Measurements from ENCODE around the gene P3H3. TPM values are rescaled to one million over a fixed set of nuclear protein-coding genes. Genes with fewer than 3 reads are reported as not detected.
"Not testable (repeated sequence)": the region's sequence is repeated elsewhere in the genome, so short reads cannot be mapped to it uniquely, and the experiment has no call there.

The P3H3 gene
- total RNA-seq, 2 donors from 2014 or later: 1.1 TPM; not detected in 1

GRCh38 chr12:6853626-6854025 lies 25.4 kb downstream of the P3H3 start:
- no peaks in the 10 kb centered on the region for H3K9me3 Mint-ChIP-seq
- H3K36me3 Mint-ChIP-seq (ENCODE audit: low read depth): peaks cover 67% of the 10 kb centered on the region
- no peaks in the 10 kb centered on the region for H3K27me3 Mint-ChIP-seq
- H3K4me1 Mint-ChIP-seq: peaks cover 20% of the 10 kb centered on the region
- ATAC-seq (replicated peaks): no peak
- peak overlapping the region; percentile 91 for H3K27ac Mint-ChIP-seq
- H3K4me3 Mint-ChIP-seq: peak overlapping the region; percentile 86

GRCh38 chr12:6854036-6854435 lies 25.8 kb downstream of the P3H3 start:
- Mint-ChIP-seq H3K27me3 (no peaks in the 10 kb centered on the region), H3K36me3 (ENCODE audit: low read depth) (peaks cover 70% of the 10 kb centered on the region), H3K4me3 (peak overlapping the region; percentile 86), H3K27ac (peak overlapping the region; percentile 91), H3K4me1 (peaks cover 20% of the 10 kb centered on the region), H3K9me3 (no peaks in the 10 kb centered on the region)
- no peak for ATAC-seq (replicated peaks)

- peaks cover 73% of the 10 kb centered on the region for H3K36me3 Mint-ChIP-seq (ENCODE audit: low read depth)
- no peak overlapping the region for H3K4me3 Mint-ChIP-seq
- H3K4me1 Mint-ChIP-seq: peaks cover 12% of the 10 kb centered on the region
- ATAC-seq (replicated peaks): no peak
- no peak overlapping the region for H3K27ac Mint-ChIP-seq
- H3K9me3 Mint-ChIP-seq: no peaks in the 10 kb centered on the region
- no peaks in the 10 kb centered on the region for H3K27me3 Mint-ChIP-seq
Observed at GRCh38 chr12:6855322-6855721, 27.1 kb downstream of the P3H3 start.

DNA sequence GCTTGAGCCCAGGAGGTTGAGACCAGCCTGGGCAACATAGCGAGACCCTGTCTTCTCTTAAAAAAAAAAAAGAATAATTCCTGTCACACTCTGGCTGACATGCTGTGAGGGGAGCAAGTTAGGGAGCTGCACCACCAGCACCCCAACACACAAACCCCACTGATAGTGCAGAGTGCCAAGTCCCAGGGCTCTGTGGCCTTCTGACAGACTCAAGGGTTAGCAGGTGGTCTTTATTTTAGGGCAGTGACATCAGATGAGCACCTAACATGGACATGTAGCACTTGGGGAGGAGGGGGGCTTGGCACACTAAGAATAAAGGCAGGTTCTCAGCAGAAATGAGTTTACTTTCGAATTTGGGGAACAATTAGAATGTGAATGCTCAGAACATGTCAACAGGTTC lies 30.6 kb downstream of the P3H3 start:
- no peaks in the 10 kb centered on the region for H3K9me3 Mint-ChIP-seq
- no peak overlapping the region for H3K4me3 Mint-ChIP-seq
- ATAC-seq (replicated peaks): no peak
- no peak overlapping the region for H3K27ac Mint-ChIP-seq
- no peaks in the 10 kb centered on the region for H3K27me3 Mint-ChIP-seq
- H3K36me3 Mint-ChIP-seq (ENCODE audit: low read depth): peaks cover 100% of the 10 kb centered on the region
- peaks cover 9% of the 10 kb centered on the region for H3K4me1 Mint-ChIP-seq

DNA sequence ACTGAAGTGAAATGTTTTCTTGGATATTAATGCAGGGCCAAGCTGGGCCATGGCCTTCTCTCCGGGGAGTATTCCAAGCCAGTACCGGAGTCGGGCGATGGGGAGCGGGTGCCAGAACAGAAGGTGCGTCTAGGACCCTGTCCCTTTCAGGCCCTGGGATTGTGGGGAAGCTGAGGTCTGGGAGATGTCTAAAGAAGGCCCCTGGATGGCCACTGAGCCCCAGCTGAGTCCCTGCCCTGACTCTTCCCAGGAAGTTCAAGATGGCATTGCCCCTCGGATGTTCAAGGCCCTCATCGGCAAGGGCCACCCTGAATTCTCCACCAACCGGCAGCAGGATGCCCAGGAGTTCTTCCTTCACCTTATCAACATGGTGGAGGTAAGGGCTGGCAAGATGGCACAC lies 31.9 kb downstream of the P3H3 start:
- Mint-ChIP-seq H3K4me3 (no peak overlapping the region), H3K9me3 (no peaks in the 10 kb centered on the region), H3K4me1 (peaks cover 4% of the 10 kb centered on the region), H3K27me3 (no peaks in the 10 kb centered on the region), H3K36me3 (ENCODE audit: low read depth) (peaks cover 98% of the 10 kb centered on the region), H3K27ac (no peak overlapping the region)
- ATAC-seq (replicated peaks): no peak

GRCh38 chr12:6860942-6861341 lies 32.7 kb downstream of the P3H3 start:
- H3K27ac Mint-ChIP-seq: peak overlapping the region; percentile 34
- peaks cover 98% of the 10 kb centered on the region for H3K36me3 Mint-ChIP-seq (ENCODE audit: low read depth)
- peaks cover 4% of the 10 kb centered on the region for H3K4me1 Mint-ChIP-seq
- no peak overlapping the region for H3K4me3 Mint-ChIP-seq
- ATAC-seq (replicated peaks): no peak
- no peaks in the 10 kb centered on the region for H3K9me3 Mint-ChIP-seq
- H3K27me3 Mint-ChIP-seq: no peaks in the 10 kb centered on the region

DNA sequence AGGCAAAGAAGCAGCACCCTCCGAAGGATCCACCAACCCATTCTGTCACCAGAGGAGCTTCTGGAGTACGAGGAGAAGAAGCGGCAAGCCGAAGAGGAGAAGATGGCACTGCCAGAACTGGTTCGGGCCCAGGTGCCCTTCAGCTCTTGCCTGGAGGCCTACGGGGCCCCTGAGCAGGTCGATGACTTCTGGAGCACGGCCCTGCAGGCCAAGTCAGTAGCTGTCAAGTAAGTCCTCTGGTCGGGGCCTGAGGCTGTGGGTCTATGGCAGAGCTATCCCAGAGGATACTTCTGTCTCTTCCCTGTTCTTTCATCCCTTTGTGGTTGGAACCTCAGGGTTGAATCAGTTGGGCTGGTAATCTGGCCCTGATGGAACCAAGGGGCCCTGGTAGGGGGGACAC lies 33.2 kb downstream of the P3H3 start:
- Mint-ChIP-seq H3K36me3 (ENCODE audit: low read depth) (peaks cover 97% of the 10 kb centered on the region), H3K27ac (peak overlapping the region; percentile 34), H3K4me3 (no peak overlapping the region), H3K9me3 (no peaks in the 10 kb centered on the region), H3K27me3 (no peaks in the 10 kb centered on the region), H3K4me1 (peaks cover 4% of the 10 kb centered on the region)
- no peak for ATAC-seq (replicated peaks)

DNA sequence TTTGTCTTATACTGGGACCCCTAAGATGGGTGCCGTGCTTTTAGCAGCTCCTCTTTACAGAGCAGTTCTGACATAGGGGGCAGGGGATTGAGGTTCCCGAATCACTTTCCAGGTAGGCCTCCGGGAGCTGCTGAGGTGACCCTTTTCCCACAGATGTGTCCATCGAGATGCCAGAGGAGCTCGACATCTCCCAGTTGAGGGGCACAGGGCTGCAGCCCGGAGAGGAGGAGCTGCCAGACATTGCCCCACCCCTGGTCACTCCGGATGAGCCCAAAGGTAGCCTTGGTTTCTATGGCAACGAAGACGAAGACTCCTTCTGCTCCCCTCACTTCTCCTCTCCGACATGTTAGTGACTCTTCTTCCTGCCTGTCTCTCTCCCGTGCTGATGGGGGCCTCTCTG lies 34.8 kb downstream of the P3H3 start:
- Mint-ChIP-seq H3K27me3 (no peaks in the 10 kb centered on the region), H3K27ac (peak overlapping the region; percentile 36), H3K9me3 (no peaks in the 10 kb centered on the region), H3K4me3 (no peak overlapping the region), H3K4me1 (peaks cover 4% of the 10 kb centered on the region), H3K36me3 (ENCODE audit: low read depth) (peaks cover 97% of the 10 kb centered on the region)
- no peak for ATAC-seq (replicated peaks)

DNA sequence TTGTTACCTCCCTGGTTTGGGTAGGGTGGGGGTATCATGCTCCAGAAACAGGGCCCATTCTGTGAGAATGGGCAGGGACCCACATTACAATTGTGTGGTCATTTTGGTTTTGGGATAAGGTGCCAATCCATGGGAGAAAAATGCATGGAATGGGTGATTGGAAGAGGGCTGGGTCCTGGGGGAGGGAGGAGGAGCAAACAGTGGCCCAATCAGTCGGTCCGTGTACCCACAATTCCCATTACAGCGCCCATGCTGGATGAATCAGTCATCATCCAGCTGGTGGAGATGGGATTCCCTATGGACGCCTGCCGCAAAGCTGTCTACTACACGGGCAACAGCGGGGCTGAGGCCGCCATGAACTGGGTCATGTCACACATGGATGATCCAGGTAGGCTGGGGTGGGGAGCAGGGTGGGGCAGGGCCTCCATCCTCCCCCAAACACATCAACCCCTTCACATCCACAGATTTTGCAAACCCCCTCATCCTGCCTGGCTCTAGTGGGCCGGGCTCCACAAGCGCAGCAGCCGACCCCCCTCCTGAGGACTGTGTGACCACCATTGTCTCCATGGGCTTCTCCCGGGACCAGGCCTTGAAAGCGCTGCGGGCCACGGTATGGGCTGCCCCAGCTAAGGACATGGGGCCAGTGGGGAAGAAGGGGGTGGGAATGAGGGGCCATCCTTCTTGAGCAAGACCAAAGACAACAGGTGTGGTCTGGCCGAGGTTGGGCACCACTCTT lies 35.5 kb downstream of the P3H3 start:
- H3K27me3 Mint-ChIP-seq: no peaks in the 10 kb centered on the region
- H3K9me3 Mint-ChIP-seq: no peaks in the 10 kb centered on the region
- no peak overlapping the region for H3K4me3 Mint-ChIP-seq
- peaks cover 6% of the 10 kb centered on the region for H3K4me1 Mint-ChIP-seq
- peaks cover 97% of the 10 kb centered on the region for H3K36me3 Mint-ChIP-seq (ENCODE audit: low read depth)
- peak overlapping the region; percentile 36 for H3K27ac Mint-ChIP-seq
- ATAC-seq (replicated peaks): no peak

- Mint-ChIP-seq H3K4me1 (peaks cover 17% of the 10 kb centered on the region), H3K27ac (peak overlapping the region; percentile 19), H3K4me3 (peak overlapping the region; percentile 94), H3K36me3 (ENCODE audit: low read depth) (peaks cover 97% of the 10 kb centered on the region)
- H3K9me3 Mint-ChIP-seq; ATAC-seq (replicated peaks); H3K27me3 Mint-ChIP-seq: not testable (repeated sequence)
Observed at GRCh38 chr12:6865307-6865706, 37.1 kb downstream of the P3H3 start.

DNA sequence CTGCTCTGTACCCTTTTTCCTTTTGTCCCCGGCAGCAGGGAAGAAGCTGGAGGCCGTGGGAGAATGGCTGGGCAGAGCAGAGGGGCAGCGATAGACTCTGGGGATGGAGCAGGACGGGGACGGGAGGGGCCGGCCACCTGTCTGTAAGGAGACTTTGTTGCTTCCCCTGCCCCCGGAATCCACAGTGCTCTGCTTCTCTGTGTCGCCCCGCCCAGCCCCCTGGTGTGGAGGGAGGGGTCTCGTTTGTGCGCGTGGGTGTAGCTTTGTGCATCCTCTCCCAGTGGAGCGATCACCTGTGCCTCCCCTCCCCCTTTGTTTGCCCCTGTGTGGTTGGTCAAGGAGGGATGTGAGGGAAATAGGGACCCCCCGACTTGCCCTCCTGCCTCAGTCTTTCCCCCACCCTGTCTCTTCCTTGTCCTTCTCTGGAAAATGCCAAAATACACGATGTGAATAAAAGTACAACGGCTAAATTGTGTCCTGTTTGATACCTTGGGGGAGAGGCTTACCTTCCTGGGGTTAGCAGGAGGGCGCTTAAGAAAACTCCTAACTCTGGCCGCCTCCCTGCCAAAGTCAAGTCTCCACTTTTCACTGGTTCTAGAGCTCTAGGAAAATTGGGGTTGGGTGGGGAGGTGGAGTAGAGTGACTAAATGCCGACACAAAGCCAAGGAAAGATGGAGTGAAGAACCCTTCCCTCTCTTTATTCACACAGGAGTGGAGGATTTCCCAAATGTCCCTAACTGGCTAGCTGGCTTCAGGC lies 38.1 kb downstream of the P3H3 start:
- no peak for ATAC-seq (replicated peaks)
- Mint-ChIP-seq H3K27ac (peak overlapping the region; percentile 96), H3K9me3 (no peaks in the 10 kb centered on the region), H3K27me3 (no peaks in the 10 kb centered on the region), H3K36me3 (ENCODE audit: low read depth) (peaks cover 97% of the 10 kb centered on the region), H3K4me1 (peaks cover 25% of the 10 kb centered on the region), H3K4me3 (peak overlapping the region; percentile 94)

DNA sequence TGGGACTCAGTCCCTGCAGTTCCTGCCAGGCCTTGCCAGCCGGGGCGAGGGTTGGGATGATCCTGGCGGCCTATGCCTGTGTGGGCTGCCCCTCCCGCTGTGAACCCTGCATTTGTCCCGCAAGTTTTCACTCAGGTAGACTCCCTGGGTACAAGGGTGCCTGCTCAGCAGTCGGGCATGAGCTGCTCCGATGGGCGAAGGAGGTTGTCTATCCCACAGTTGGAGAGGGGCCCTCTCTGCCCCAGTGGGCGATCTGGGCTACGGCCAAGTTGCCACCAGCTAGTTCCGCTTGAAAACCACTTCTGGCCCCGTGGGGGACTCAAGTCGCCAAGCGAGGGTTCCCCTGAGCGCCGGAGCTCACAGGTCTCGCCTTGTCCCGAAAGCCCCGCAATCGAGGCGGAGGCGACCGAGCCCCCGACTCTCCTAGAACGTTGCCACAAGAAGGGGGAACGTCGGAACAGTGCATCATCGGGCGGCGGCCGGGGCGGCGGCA lies 38.8 kb downstream of the P3H3 start:
- ATAC-seq (replicated peaks): peak; percentile 5
- Mint-ChIP-seq H3K27ac (peak overlapping the region; percentile 96), H3K36me3 (ENCODE audit: low read depth) (peaks cover 97% of the 10 kb centered on the region), H3K27me3 (no peaks in the 10 kb centered on the region), H3K4me1 (peaks cover 31% of the 10 kb centered on the region), H3K4me3 (peak overlapping the region; percentile 94), H3K9me3 (no peaks in the 10 kb centered on the region)

GRCh38 chr12:6867413-6868210 lies 39.4 kb downstream of the P3H3 start, which contains the start of gene TPI1:
Gene TPI1 (plus strand): TSS chr12:6867531. CDS start chr12:6867567, 36 bp downstream.
- H3K36me3 Mint-ChIP-seq (ENCODE audit: low read depth): peaks cover 97% of the 10 kb centered on the region
- H3K27ac Mint-ChIP-seq: peak within 1 kb of the TSS; percentile 96
- no peaks in the 10 kb centered on the region for H3K9me3 Mint-ChIP-seq
- ATAC-seq (replicated peaks): peak; percentile 74
- H3K4me3 Mint-ChIP-seq: peak within 1 kb of the TSS; percentile 94
- H3K4me1 Mint-ChIP-seq: peaks cover 37% of the 10 kb centered on the region
- no peaks in the 10 kb centered on the region for H3K27me3 Mint-ChIP-seq

Measured in activated T-helper 17 cell treated with anti-CD3 and anti-CD28 coated beads, Interleukin-2, amount 50 U/mL, for 72 hours (primary cell).